Lower leg skin (tissue), 4 donors: ENCODE data around the gene ZMYM4. TPM values are rescaled to one million over a fixed set of nuclear protein-coding genes. Genes with fewer than 3 reads are reported as not detected.

Source experiments
- DNase-seq, 2 donors: peaks; one replicate each; pipeline ENCODE4 v3.0.0-alpha.2; 2019; ENCODE audit warnings: low spot score in 2 of 2
- H3K4me3 ChIP-seq: fragments of 200-600 bp; sonication (generic); 2 replicates; pipeline ENCODE4 v1.5.1; 2017; ENCODE audit warnings: mild to moderate bottlenecking, low read depth; ENCODE audit not compliant: poor library complexity, severe bottlenecking
- CTCF ChIP-seq, 3 donors: fragments of 450-650 bp; IDR thresholded peaks; one replicate each; pipeline ENCODE4 v1.5.1; 2016; ENCODE audit warnings: antibody characterized with exemption in 3 of 3, mild to moderate bottlenecking in 3 of 3, moderate library complexity in 2 of 3
- POLR2A ChIP-seq, 2 donors: fragments of 450-650 bp; IDR thresholded peaks; one replicate each; pipeline ENCODE4 v1.6.1; 2016 to 2017; ENCODE audit warnings: antibody characterized with exemption in 2 of 2, mild to moderate bottlenecking in 1 of 2, moderate library complexity in 1 of 2
- WGBS, 2 donors: methylation state at CpG; one replicate each; pipeline ENCODE4 v1.1.5; 2018; 5-methylcytosine and 5-hydroxymethylcytosine counted together
- intact Hi-C: fragments of 100-400 bp; cut with DNase I; formaldehyde crosslinking; loops from one replicate; pipeline ENCODE4 v1.15.0; 2023; ENCODE audit warnings: low total_unique reads
- total RNA-seq, 4 donors: library from RNA; depleted of rRNA; stranded (reverse); fragments of >200 nt; gene quantifications; one replicate each; pipeline ENCODE4 v1.1.0, GENCODE V29; 2016

ZMYM4 gene
- total RNA-seq, 4 donors from 2014 or later, result 12.7 to 20.0 (median 19.3) TPM

GRCh38 chr1:35451125-35451528 lies 182.6 kb downstream of the ZMYM4 start:
- peak; percentile 75 to 94 for DNase-seq
- intact Hi-C loops, result no loop called here
- 2 to 4% methylated on average over 3 of the region's 3 CpGs for WGBS, 2 donors
- no peak for TF ChIP-seq POLR2A (IDR thresholded peaks at IDR 0.05)
- no peak for TF ChIP-seq CTCF (IDR thresholded peaks at IDR 0.05)
- H3K4me3 ChIP-seq, result no peak overlapping the region

DNA sequence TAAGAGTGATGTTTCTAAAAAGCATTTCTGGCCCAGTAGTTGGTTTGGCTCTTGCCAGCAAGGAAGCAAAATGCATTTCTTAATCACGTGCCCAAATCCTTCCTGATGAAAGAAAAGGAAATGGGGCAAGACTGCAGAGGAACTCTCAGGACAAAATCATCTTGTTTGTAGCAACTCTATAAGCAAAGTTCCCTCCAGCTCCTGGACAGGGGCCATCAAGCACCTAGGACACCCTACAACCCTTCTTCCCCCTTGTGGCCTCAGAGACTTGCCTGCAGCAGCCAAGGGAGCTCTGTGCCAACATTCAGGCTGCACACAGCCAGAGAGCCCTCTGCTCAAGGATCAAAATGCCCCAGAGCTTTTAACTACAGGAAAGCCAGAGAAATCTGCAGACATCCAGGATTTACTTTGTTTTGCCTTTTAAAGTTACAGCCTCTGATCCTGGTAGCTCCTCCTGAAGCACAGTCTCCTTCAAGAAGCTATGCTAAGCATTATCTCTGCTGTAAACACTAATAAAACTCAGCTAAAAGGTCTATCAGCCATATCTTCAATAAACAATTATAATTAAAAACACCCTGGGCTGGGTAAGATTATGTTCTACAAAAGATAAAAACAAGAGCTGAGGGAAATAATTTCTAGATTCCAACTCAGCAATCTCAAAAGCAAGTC lies 183.7 kb downstream of the ZMYM4 start:
- peak in 1 of 2 donors; percentile 59 for DNase-seq
- no peak overlapping the region for H3K4me3 ChIP-seq
- TF ChIP-seq POLR2A (IDR thresholded peaks at IDR 0.05), result no peak
- TF ChIP-seq CTCF (IDR thresholded peaks at IDR 0.05), result no peak
- intact Hi-C loops, result no loop called here
- 11 to 13% methylated on average over 1 of the region's 1 CpG for WGBS, 2 donors

- no peak overlapping the region for H3K4me3 ChIP-seq
- intact Hi-C loops, result no loop called here
- TF ChIP-seq POLR2A (IDR thresholded peaks at IDR 0.05) (no peak), CTCF (IDR thresholded peaks at IDR 0.05) (no peak)
- DNase-seq, result no peak
- 83 to 88% methylated on average over 2 of the region's 2 CpGs for WGBS, 2 donors
Measured at GRCh38 chr1:35453031-35453430, 184.5 kb downstream of the ZMYM4 start.

DNA sequence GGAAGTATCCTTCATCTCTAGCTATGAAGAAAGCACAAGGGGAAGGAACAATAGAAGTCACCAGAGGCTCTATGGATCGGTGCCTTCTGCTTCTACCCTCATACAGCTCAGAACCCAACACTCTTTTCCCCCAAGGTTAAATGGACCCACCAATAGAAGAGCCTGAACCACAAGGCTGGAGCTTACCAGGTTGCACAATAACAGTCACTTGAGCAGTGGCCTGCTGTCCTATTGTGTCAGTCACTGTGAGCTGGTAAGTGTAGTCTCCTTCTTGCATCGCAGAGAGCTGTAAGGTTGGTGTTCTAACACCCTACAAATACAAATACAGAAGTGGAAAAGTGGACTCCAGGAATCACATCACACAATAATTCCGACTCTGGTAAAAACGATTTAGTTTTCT lies 185.7 kb downstream of the ZMYM4 start:
- DNase-seq, result no peak
- intact Hi-C loops, result no loop called here
- no peak overlapping the region for H3K4me3 ChIP-seq
- WGBS, 2 donors, result 89 to 99% methylated on average over 4 of the region's 4 CpGs
- TF ChIP-seq CTCF (IDR thresholded peaks at IDR 0.05) (no peak), POLR2A (IDR thresholded peaks at IDR 0.05) (no peak)

GRCh38 chr1:35454616-35455015 lies 186.1 kb downstream of the ZMYM4 start:
- intact Hi-C loops, result no loop called here

More at GRCh38 chr1:35454616-35455015, 186.1 kb downstream of the ZMYM4 start:
- no peak for TF ChIP-seq POLR2A (IDR thresholded peaks at IDR 0.05)
- TF ChIP-seq CTCF (IDR thresholded peaks at IDR 0.05), result no peak
- DNase-seq, result no peak
- WGBS, 2 donors, result 24 to 43% methylated on average over 1 of the region's 1 CpG
- H3K4me3 ChIP-seq, result no peak overlapping the region
